C4-2B (cell line): ENCODE results near the gene KRTAP10-8.

Experiments
- CTCF ChIP-seq: fragments of 450-650 bp; conservative IDR thresholded peaks from 2 replicates; pipeline ENCODE4 v1.5.1; 2017; ENCODE audit warnings: mild to moderate bottlenecking
- ZFX ChIP-seq: fragments of 450-650 bp; IDR thresholded peaks from 2 replicates; pipeline ENCODE4 v1.6.1; 2017

GRCh38 chr21:44593598-44594405 is 18.1 kb upstream of the KRTAP10-8 start:
- no peak for TF ChIP-seq CTCF
- TF ChIP-seq ZFX, result no peak
